ENCODE results near the gene TMEM42.

GRCh38 chr3:44874308-44874707, 12.6 kb downstream of the TMEM42 start, which contains the start of gene TGM4:
- no peak for TF ChIP-seq MAX (IDR thresholded peaks at IDR 0.05; ENCODE audit: low read depth)
- TF ChIP-seq EZH2phosphoT487 (IDR thresholded peaks at IDR 0.05; ENCODE audit: borderline replicate concordance, low read depth), result no peak
